Rectal smooth muscle tissue (tissue), 1 donor: ENCODE data around the gene TMPRSS2.
"Not testable (repeated sequence)": the region's sequence is repeated elsewhere in the genome, so short reads cannot be mapped to it uniquely, and the experiment has no call there.

Source experiments
- H3K27ac ChIP-seq: one replicate; pipeline ENCODE4 v1.7.0; 2013; ENCODE audit warnings: low read depth, low read length, inconsistent platforms
- H3K27me3 ChIP-seq: one replicate; pipeline ENCODE4 v1.7.0; 2013; ENCODE audit warnings: low read length; ENCODE audit not compliant: control insufficient read depth, insufficient read depth
- H3K36me3 ChIP-seq: one replicate; pipeline ENCODE4 v1.7.0; 2013; ENCODE audit warnings: low read length; ENCODE audit not compliant: control insufficient read depth, insufficient read depth
- H3K4me1 ChIP-seq: one replicate; pipeline ENCODE4 v1.7.0; 2013; ENCODE audit warnings: low read length; ENCODE audit not compliant: control insufficient read depth, insufficient read depth
- H3K4me3 ChIP-seq: one replicate; pipeline ENCODE4 v1.7.0; 2013; ENCODE audit warnings: low read length
- H3K9ac ChIP-seq: one replicate; pipeline ENCODE4 v1.7.0; 2013; ENCODE audit warnings: low read length

The TMPRSS2 gene

GRCh38 chr21:41425588-41425953 lies 82.4 kb downstream of the TMPRSS2 start:
- Histone ChIP-seq H3K36me3 (no peaks in the 10 kb centered on the region), H3K9ac (peak overlapping the region; percentile 43), H3K4me3 (peak overlapping the region; percentile 70), H3K27me3 (no peaks in the 10 kb centered on the region), H3K27ac (peak overlapping the region; percentile 16), H3K4me1 (no peaks in the 10 kb centered on the region)

- not testable (repeated sequence) for H3K4me3 ChIP-seq, H3K36me3 ChIP-seq, H3K9ac ChIP-seq, H3K4me1 ChIP-seq, H3K27ac ChIP-seq, H3K27me3 ChIP-seq
These were observed 84.7 kb downstream of the TMPRSS2 start for GRCh38 chr21:41423305-41423636.

DNA sequence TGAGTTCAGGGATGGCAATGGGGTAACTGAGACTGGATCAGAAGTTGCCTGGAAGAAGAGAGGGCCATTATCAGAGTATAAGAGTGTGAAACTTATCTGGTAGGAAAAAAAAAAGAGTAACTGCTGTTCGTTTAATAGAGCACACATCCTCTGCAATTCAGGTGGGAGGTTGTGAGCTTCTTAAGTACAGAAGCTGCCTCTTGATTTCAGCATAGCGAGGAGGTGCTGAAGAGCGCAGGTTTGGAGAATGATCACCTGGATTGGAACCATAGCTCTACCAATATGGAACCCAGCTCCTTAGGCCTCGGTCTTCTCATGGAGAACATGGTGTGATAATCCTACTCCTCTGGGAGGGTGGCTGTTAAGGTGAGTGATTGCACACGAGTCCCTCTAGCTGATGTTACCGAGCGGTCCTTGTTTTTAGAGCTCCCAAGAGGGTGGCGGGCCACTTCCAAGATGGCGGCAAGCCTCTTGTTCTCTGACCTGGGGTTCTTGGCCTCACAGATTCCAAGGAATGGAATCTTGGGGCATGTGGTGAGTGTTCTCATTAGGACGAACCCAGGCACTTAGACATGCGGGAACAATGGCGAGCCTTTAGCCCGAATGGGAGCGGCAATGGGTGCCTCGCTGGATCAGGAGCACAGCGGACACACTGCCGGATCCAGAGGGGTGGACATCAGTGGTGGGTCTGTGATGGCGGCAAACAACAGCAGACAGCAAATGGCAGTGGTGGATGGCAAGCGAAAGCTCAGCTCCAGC lies 85.2 kb downstream of the TMPRSS2 start:
- H3K36me3 ChIP-seq = no peaks in the 10 kb centered on the region
- H3K9ac ChIP-seq = no peak overlapping the region
- no peak overlapping the region for H3K27ac ChIP-seq
- no peaks in the 10 kb centered on the region for H3K27me3 ChIP-seq
- H3K4me1 ChIP-seq = no peaks in the 10 kb centered on the region
- H3K4me3 ChIP-seq = no peak overlapping the region

DNA sequence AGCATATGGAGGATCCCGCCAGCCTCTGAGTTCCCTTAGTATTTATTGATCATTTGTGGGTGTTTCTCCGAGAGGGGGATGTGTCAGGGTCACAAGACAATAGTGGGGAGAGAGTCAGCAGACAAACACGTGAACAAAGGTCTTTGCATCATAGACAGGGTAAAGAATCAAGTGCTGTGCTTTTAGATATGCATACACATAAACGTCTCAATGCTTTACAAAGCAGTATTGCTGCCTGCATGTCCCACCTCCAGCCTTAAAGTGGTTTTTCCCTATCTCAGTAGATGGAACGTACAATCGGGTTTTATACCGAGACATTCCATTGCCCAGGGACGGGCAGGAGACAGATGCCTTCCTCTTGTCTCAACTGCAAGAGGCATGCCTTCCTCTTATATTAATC lies 87.0 kb downstream of the TMPRSS2 start:
- H3K9ac ChIP-seq, H3K27ac ChIP-seq, H3K36me3 ChIP-seq, H3K27me3 ChIP-seq, H3K4me1 ChIP-seq: not testable (repeated sequence)
- H3K4me3 ChIP-seq = peak overlapping the region; percentile 74

- H3K36me3 ChIP-seq = no peaks in the 10 kb centered on the region
- H3K9ac ChIP-seq = peak overlapping the region; percentile 65
- H3K27me3 ChIP-seq = no peaks in the 10 kb centered on the region
- H3K4me1 ChIP-seq = no peaks in the 10 kb centered on the region
- peak overlapping the region; percentile 80 for H3K27ac ChIP-seq
- peak overlapping the region; percentile 74 for H3K4me3 ChIP-seq
These were observed 87.8 kb downstream of the TMPRSS2 start for GRCh38 chr21:41419921-41420862.

- no peaks in the 10 kb centered on the region for H3K27me3 ChIP-seq
- H3K4me1 ChIP-seq = no peaks in the 10 kb centered on the region
- H3K9ac ChIP-seq = no peak overlapping the region
- no peaks in the 10 kb centered on the region for H3K36me3 ChIP-seq
- no peak overlapping the region for H3K4me3 ChIP-seq
- H3K27ac ChIP-seq = no peak overlapping the region
These were observed 88.8 kb downstream of the TMPRSS2 start for GRCh38 chr21:41418956-41419680.

GRCh38 chr21:41418393-41418792 lies 89.6 kb downstream of the TMPRSS2 start:
- H3K9ac ChIP-seq = no peak overlapping the region
- no peak overlapping the region for H3K27ac ChIP-seq
- H3K4me1 ChIP-seq = no peaks in the 10 kb centered on the region
- no peaks in the 10 kb centered on the region for H3K36me3 ChIP-seq
- H3K4me3 ChIP-seq = no peak overlapping the region
- no peaks in the 10 kb centered on the region for H3K27me3 ChIP-seq

- not testable (repeated sequence) for H3K27me3 ChIP-seq, H3K4me3 ChIP-seq, H3K27ac ChIP-seq, H3K9ac ChIP-seq, H3K4me1 ChIP-seq, H3K36me3 ChIP-seq
These were observed 90.5 kb downstream of the TMPRSS2 start for GRCh38 chr21:41417505-41417904.
